ENCODE data around the gene FBXO8. TPM values are rescaled to one million over a fixed set of nuclear protein-coding genes. Genes with fewer than 3 reads are reported as not detected.

FBXO8 gene
- total RNA-seq, 1 experiment from 2014 or later = 8.9 TPM

GRCh38 chr4:174316546-174316945, 33.1 kb upstream of the FBXO8 start:
- H2AK5ac ChIP-seq (ENCODE audit: insufficient read length, low read length) = no peak overlapping the region
- no peak overlapping the region for H4K91ac ChIP-seq (ENCODE audit: insufficient read length, low read depth, low read length)
- no peaks in the 10 kb centered on the region for H3K79me1 ChIP-seq (ENCODE audit: insufficient read depth, low read depth, low read length, poor library complexity, severe bottlenecking)
- Mint-ChIP-seq H3K9me3 (no peaks in the 10 kb centered on the region), H3K27ac (no peak overlapping the region), H3K4me3 (no peak overlapping the region), H3K4me1 (peaks cover 6 to 8% of the 10 kb centered on the region in 2 experiments), H3K27me3 (ENCODE audit: low read depth) (no peaks in the 10 kb centered on the region), H3K36me3 (ENCODE audit: insufficient read depth in 1 of 3, low read depth in 3 of 3) (peaks cover 0 to 7% (median 6%) of the 10 kb centered on the region in 3 experiments; a peak in 3 of 7 replicates)
- H3K18ac ChIP-seq (ENCODE audit: insufficient read length, low read depth, low read length) = no peak overlapping the region
- WGBS (ENCODE audit: extremely low coverage, insufficient read length, low lambda C conversion rate) = no CpG with 5 or more reads among the region's 1 CpG
- no peak for DNase-seq
- no peak overlapping the region for H3K23ac ChIP-seq (ENCODE audit: insufficient read length, low read depth, low read length)
- no peak overlapping the region for H2BK20ac ChIP-seq (ENCODE audit: low read depth, low read length, poor library complexity, severe bottlenecking)
- H2BK15ac ChIP-seq (ENCODE audit: low read depth, low read length) = no peak overlapping the region
- H3K23me2 ChIP-seq (ENCODE audit: insufficient read length, low read depth, low read length, poor library complexity, severe bottlenecking) = no peaks in the 10 kb centered on the region
- no peak overlapping the region for H4K5ac ChIP-seq (ENCODE audit: insufficient read length, low read depth, low read length)
- H3K4ac ChIP-seq (ENCODE audit: low read depth, low read length) = no peak overlapping the region
- no peak overlapping the region for H4K8ac ChIP-seq (replicated peaks; ENCODE audit: insufficient read length, low read depth, low read length)
- no peak overlapping the region for H2BK12ac ChIP-seq (ENCODE audit: insufficient read length, low read depth, low read length)
- H3K27me3 ChIP-seq (ENCODE audit: insufficient read depth, low read length) = no peaks in the 10 kb centered on the region
- no peaks in the 10 kb centered on the region for H3K4me1 ChIP-seq (ENCODE audit: insufficient read depth, low read length)
- H2BK120ac ChIP-seq (ENCODE audit: low read depth, low read length, poor library complexity, severe bottlenecking) = no peak overlapping the region
- no peak overlapping the region for H3K14ac ChIP-seq (ENCODE audit: insufficient read depth, low read length)
- H2BK5ac ChIP-seq (ENCODE audit: insufficient read length, low read length) = no peak overlapping the region
- TF ChIP-seq, protein P1, sequence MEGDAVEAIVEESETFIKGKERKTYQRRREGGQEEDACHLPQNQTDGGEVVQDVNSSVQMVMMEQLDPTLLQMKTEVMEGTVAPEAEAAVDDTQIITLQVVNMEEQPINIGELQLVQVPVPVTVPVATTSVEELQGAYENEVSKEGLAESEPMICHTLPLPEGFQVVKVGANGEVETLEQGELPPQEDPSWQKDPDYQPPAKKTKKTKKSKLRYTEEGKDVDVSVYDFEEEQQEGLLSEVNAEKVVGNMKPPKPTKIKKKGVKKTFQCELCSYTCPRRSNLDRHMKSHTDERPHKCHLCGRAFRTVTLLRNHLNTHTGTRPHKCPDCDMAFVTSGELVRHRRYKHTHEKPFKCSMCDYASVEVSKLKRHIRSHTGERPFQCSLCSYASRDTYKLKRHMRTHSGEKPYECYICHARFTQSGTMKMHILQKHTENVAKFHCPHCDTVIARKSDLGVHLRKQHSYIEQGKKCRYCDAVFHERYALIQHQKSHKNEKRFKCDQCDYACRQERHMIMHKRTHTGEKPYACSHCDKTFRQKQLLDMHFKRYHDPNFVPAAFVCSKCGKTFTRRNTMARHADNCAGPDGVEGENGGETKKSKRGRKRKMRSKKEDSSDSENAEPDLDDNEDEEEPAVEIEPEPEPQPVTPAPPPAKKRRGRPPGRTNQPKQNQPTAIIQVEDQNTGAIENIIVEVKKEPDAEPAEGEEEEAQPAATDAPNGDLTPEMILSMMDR (conservative IDR thresholded peaks at IDR 0.05) = no peak
- H3K27ac ChIP-seq (ENCODE audit: insufficient read length, low read depth, low read length) = no peak overlapping the region
- no peak overlapping the region for H3K56ac ChIP-seq (ENCODE audit: insufficient read length, low read depth, low read length)
- H3T11ph ChIP-seq (ENCODE audit: low read length) = no peak overlapping the region
- no peaks in the 10 kb centered on the region for H3K9me3 ChIP-seq (ENCODE audit: control insufficient read depth, low read depth, low read length)
- no peaks in the 10 kb centered on the region for H3K79me2 ChIP-seq (ENCODE audit: insufficient read depth, low read length)
- no peak overlapping the region for H2AFZ ChIP-seq (ENCODE audit: low read length)
- H3K4me2 ChIP-seq (ENCODE audit: insufficient read depth, insufficient read length, low read length) = no peak overlapping the region
- H3K9ac ChIP-seq (ENCODE audit: extremely low read depth, insufficient read length, low read length) = no peak overlapping the region
- no peaks in the 10 kb centered on the region for H4K20me1 ChIP-seq (ENCODE audit: control insufficient read depth, insufficient read depth, insufficient read length)
